Activated gamma-delta T cell treated with Interleukin-2 at 50 U/mL for 16 hours (primary cell): ENCODE results near the gene PLEKHO2.

Source experiments
- DNase-seq: peaks from one replicate; pipeline ENCODE4 v3.0.0-alpha.2; 2020

PLEKHO2 gene

GRCh38 chr15:64915518-64916227, 74.0 kb downstream of the PLEKHO2 start:
- no peak for DNase-seq

DNA sequence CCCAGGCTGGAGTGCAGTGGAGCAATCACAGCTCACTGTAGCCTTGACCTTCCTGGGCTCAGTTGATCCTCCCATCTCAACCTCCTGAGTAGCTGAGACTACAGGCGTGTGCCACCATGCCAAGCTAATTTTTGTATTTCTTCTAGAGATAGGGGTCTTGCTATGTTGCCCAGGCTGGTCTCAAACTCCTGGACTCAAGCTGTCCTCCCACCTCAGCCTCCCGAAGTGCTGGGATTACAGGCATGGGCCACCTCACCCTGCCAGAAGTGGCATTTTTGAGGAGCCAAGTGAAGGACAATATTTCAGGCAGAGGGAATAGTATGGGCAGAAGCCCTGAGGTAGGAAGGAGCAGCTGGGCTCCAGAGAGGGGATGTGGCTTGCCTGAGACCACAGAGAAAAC, 74.7 kb downstream of the PLEKHO2 start:
- DNase-seq: no peak

DNA sequence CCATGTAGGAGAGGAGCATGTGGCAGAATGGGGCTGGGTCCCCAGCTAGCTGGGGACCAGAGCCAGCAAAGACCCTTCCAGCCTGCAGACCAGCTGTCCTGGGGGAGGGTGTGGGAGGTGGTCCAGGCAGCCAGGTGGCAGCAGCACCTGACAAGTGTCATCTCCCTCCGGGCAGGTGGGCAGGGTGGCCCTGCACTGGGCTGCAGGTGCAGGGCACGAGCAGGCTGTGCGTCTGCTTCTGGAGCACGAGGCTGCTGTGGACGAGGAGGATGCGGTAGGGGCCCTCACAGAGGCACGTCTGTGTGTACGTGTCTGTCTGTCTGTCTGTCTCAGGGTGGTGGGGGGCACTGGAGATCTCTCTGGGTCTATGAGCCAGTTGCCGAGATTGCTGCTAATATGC, 75.5 kb downstream of the PLEKHO2 start:
- DNase-seq: no peak
